WTC11 (cell line): Measurements from ENCODE around the gene SLC7A5.
"Not testable (repeated sequence)": the region's sequence is repeated elsewhere in the genome, so short reads cannot be mapped to it uniquely, and the experiment has no call there.

Experiments used
- NR2C2 ChIP-seq: sonication (generic); formaldehyde crosslinking; IDR thresholded peaks from 2 replicates; pipeline ENCODE4 v1.8.0; 2022; ENCODE audit warnings: mild to moderate bottlenecking, missing genetic modification reagents
- ZBTB21 ChIP-seq: sonication (generic); formaldehyde crosslinking; IDR thresholded peaks from 2 replicates; pipeline ENCODE4 v1.8.1; 2023; ENCODE audit warnings: mild to moderate bottlenecking, missing genetic modification reagents, borderline replicate concordance
- ZNF121 ChIP-seq: sonication (generic); formaldehyde crosslinking; IDR thresholded peaks from 2 replicates; pipeline ENCODE4 v1.8.0; 2023; ENCODE audit warnings: missing genetic modification reagents
- ZNF138 ChIP-seq: sonication (generic); formaldehyde crosslinking; conservative IDR thresholded peaks from 2 replicates; pipeline ENCODE4 v1.8.1; 2022; ENCODE audit warnings: mild to moderate bottlenecking, moderate library complexity, missing genetic modification reagents
- ZNF423 ChIP-seq: fragments of 250-450 bp; sonication (Bioruptor Pico); IDR thresholded peaks from 2 replicates; pipeline ENCODE4 v2.1.2; 2022; ENCODE audit warnings: mild to moderate bottlenecking, moderate library complexity
- TF ChIP-seq, protein P1 (sequence below): sonication (generic); formaldehyde crosslinking; conservative IDR thresholded peaks from 2 replicates; pipeline ENCODE4 v1.8.1; 2023; ENCODE audit warnings: mild to moderate bottlenecking, low read depth, missing genetic modification reagents, moderate library complexity
- TF ChIP-seq, protein P2 (sequence below): sonication (generic); formaldehyde crosslinking; IDR thresholded peaks from 2 replicates; pipeline ENCODE4 v1.8.0; 2022; ENCODE audit warnings: mild to moderate bottlenecking, missing genetic modification reagents
- TF ChIP-seq, protein P3 (sequence below): fragments of 200-600 bp; IDR thresholded peaks from 2 replicates; pipeline ENCODE4 v1.8.0; 2022; ENCODE audit warnings: antibody characterized with exemption
- TF ChIP-seq, protein P4 (sequence below): sonication (generic); formaldehyde crosslinking; IDR thresholded peaks from 2 replicates; pipeline ENCODE4 v1.8.0; 2022; ENCODE audit warnings: mild to moderate bottlenecking, missing genetic modification reagents
- TF ChIP-seq, protein P5 (sequence below): sonication (generic); formaldehyde crosslinking; IDR thresholded peaks from 2 replicates; pipeline ENCODE4 v1.8.0; 2023; ENCODE audit warnings: missing genetic modification reagents, mild to moderate bottlenecking, borderline replicate concordance
- TF ChIP-seq, protein P6 (sequence below): sonication (generic); formaldehyde crosslinking; IDR thresholded peaks from 2 replicates; pipeline ENCODE4 v1.8.1; 2023; ENCODE audit warnings: mild to moderate bottlenecking, moderate library complexity, missing genetic modification reagents

DNA sequence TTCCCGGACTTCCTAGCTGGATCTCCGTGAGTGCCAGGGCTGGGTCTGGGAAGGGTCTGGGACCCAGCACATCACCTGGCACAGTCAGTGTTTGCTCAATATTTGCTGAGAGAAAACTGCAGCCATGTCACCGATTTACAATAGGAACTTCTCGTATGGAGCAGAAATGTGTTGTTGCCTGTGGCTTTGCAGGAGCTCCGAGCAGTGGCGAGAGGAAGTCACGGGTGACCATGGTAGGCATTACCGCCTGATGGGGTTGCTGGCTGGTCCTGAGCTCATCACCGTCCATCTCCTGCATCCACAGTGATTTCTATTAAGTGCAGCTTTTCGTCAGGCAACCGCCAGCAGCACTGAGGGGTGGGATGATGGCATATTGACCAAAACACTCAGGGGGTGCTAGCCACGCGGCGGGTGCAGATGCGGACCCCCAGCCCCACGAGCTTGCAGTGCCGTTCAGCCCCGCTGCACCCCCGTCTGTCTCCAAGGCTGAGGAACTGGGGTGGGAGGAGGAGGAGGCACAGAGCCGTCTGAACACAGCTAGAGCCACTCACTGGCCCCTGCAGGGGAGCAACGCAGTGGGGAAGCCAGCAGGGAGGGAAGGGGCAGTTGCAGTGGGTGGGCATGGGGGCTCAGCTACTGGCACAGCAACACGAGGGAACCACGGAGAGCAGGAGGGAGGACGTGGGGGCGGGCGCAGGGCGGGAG is 44.9 kb upstream of the SLC7A5 start:
- TF ChIP-seq, protein P1, sequence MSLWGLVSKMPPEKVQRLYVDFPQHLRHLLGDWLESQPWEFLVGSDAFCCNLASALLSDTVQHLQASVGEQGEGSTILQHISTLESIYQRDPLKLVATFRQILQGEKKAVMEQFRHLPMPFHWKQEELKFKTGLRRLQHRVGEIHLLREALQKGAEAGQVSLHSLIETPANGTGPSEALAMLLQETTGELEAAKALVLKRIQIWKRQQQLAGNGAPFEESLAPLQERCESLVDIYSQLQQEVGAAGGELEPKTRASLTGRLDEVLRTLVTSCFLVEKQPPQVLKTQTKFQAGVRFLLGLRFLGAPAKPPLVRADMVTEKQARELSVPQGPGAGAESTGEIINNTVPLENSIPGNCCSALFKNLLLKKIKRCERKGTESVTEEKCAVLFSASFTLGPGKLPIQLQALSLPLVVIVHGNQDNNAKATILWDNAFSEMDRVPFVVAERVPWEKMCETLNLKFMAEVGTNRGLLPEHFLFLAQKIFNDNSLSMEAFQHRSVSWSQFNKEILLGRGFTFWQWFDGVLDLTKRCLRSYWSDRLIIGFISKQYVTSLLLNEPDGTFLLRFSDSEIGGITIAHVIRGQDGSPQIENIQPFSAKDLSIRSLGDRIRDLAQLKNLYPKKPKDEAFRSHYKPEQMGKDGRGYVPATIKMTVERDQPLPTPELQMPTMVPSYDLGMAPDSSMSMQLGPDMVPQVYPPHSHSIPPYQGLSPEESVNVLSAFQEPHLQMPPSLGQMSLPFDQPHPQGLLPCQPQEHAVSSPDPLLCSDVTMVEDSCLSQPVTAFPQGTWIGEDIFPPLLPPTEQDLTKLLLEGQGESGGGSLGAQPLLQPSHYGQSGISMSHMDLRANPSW (CRISPR knock-in tag), result not testable (repeated sequence)
- not testable (repeated sequence) for TF ChIP-seq ZNF423; ZNF138 (CRISPR knock-in tag); NR2C2 (CRISPR knock-in tag); ZBTB21 (CRISPR knock-in tag); ZNF121
- TF ChIP-seq, protein P2, sequence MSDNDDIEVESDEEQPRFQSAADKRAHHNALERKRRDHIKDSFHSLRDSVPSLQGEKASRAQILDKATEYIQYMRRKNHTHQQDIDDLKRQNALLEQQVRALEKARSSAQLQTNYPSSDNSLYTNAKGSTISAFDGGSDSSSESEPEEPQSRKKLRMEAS (CRISPR knock-in tag), result not testable (repeated sequence)
- TF ChIP-seq, protein P3, sequence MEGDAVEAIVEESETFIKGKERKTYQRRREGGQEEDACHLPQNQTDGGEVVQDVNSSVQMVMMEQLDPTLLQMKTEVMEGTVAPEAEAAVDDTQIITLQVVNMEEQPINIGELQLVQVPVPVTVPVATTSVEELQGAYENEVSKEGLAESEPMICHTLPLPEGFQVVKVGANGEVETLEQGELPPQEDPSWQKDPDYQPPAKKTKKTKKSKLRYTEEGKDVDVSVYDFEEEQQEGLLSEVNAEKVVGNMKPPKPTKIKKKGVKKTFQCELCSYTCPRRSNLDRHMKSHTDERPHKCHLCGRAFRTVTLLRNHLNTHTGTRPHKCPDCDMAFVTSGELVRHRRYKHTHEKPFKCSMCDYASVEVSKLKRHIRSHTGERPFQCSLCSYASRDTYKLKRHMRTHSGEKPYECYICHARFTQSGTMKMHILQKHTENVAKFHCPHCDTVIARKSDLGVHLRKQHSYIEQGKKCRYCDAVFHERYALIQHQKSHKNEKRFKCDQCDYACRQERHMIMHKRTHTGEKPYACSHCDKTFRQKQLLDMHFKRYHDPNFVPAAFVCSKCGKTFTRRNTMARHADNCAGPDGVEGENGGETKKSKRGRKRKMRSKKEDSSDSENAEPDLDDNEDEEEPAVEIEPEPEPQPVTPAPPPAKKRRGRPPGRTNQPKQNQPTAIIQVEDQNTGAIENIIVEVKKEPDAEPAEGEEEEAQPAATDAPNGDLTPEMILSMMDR, result not testable (repeated sequence)
- TF ChIP-seq, protein P4, sequence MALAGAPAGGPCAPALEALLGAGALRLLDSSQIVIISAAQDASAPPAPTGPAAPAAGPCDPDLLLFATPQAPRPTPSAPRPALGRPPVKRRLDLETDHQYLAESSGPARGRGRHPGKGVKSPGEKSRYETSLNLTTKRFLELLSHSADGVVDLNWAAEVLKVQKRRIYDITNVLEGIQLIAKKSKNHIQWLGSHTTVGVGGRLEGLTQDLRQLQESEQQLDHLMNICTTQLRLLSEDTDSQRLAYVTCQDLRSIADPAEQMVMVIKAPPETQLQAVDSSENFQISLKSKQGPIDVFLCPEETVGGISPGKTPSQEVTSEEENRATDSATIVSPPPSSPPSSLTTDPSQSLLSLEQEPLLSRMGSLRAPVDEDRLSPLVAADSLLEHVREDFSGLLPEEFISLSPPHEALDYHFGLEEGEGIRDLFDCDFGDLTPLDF (CRISPR knock-in tag), result not testable (repeated sequence)
- TF ChIP-seq, protein P5, sequence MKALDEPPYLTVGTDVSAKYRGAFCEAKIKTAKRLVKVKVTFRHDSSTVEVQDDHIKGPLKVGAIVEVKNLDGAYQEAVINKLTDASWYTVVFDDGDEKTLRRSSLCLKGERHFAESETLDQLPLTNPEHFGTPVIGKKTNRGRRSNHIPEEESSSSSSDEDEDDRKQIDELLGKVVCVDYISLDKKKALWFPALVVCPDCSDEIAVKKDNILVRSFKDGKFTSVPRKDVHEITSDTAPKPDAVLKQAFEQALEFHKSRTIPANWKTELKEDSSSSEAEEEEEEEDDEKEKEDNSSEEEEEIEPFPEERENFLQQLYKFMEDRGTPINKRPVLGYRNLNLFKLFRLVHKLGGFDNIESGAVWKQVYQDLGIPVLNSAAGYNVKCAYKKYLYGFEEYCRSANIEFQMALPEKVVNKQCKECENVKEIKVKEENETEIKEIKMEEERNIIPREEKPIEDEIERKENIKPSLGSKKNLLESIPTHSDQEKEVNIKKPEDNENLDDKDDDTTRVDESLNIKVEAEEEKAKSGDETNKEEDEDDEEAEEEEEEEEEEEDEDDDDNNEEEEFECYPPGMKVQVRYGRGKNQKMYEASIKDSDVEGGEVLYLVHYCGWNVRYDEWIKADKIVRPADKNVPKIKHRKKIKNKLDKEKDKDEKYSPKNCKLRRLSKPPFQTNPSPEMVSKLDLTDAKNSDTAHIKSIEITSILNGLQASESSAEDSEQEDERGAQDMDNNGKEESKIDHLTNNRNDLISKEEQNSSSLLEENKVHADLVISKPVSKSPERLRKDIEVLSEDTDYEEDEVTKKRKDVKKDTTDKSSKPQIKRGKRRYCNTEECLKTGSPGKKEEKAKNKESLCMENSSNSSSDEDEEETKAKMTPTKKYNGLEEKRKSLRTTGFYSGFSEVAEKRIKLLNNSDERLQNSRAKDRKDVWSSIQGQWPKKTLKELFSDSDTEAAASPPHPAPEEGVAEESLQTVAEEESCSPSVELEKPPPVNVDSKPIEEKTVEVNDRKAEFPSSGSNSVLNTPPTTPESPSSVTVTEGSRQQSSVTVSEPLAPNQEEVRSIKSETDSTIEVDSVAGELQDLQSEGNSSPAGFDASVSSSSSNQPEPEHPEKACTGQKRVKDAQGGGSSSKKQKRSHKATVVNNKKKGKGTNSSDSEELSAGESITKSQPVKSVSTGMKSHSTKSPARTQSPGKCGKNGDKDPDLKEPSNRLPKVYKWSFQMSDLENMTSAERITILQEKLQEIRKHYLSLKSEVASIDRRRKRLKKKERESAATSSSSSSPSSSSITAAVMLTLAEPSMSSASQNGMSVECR (CRISPR knock-in tag), result not testable (repeated sequence)
- TF ChIP-seq, protein P6, sequence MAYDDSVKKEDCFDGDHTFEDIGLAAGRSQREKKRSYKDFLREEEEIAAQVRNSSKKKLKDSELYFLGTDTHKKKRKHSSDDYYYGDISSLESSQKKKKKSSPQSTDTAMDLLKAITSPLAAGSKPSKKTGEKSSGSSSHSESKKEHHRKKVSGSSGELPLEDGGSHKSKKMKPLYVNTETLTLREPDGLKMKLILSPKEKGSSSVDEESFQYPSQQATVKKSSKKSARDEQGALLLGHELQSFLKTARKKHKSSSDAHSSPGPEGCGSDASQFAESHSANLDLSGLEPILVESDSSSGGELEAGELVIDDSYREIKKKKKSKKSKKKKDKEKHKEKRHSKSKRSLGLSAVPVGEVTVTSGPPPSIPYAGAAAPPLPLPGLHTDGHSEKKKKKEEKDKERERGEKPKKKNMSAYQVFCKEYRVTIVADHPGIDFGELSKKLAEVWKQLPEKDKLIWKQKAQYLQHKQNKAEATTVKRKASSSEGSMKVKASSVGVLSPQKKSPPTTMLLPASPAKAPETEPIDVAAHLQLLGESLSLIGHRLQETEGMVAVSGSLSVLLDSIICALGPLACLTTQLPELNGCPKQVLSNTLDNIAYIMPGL (CRISPR knock-in tag), result not testable (repeated sequence)
